ENCODE data around the gene SNRPA. TPM values are rescaled to one million over a fixed set of nuclear protein-coding genes. Genes with fewer than 3 reads are reported as not detected.
"Not testable (repeated sequence)": the region's sequence is repeated elsewhere in the genome, so short reads cannot be mapped to it uniquely, and the experiment has no call there.

The SNRPA gene
- polyA plus RNA-seq, 1 donor: 57.2 TPM

DNA sequence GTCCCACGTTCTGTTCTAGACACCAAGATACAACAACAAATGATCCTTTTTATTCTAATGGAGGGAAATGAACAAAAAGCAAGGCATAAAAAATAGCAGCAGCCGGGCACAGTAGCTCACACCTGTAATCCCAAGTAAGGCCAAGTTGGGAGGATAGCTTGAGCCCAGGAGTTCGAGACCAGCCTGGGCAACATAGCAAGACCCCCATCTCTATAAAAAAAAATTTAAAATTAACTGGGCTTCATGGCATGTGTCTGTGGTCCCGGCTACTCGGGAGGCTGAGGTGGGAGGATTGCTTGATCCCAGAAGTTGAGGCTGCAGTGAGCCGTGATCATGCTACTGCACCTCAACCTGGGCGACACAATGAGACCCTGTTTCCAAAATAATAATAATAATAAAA, 25.4 kb downstream of the SNRPA start:
- DNase-seq (ENCODE audit: low read depth): no peak

DNA sequence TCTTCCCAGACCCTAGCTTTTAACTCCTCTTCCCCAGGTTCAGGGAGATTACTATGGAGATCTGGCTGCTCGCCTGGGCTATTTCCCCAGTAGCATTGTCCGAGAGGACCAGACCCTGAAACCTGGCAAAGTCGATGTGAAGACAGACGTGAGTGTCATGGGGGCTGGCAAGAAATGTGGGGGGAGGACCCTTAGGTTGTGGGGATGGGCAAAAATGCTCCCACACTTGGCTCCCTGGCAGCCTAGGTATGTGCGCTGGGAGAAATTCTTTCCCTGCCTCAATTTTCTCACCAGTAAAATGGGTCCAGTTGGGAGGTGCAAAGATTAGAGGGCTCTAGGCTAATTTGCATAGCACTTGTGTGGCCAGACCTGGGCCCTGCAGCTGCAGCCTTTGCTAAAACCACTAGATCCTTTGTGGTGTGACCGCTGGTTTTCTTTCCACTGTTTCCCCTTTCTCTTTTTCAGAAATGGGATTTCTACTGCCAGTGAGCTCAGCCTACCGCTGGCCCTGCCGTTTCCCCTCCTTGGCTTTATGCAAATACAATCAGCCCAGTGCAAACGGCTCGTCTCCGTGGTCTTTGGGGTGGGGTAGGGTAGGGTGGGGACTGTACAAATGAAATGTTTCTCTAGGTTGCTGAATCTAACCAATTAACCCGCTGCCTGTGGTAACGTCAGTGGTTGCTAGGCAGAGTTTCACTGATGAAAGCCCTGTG, 26.1 kb downstream of the SNRPA start:
- DNase-seq (ENCODE audit: low read depth): peak; percentile 93

DNA sequence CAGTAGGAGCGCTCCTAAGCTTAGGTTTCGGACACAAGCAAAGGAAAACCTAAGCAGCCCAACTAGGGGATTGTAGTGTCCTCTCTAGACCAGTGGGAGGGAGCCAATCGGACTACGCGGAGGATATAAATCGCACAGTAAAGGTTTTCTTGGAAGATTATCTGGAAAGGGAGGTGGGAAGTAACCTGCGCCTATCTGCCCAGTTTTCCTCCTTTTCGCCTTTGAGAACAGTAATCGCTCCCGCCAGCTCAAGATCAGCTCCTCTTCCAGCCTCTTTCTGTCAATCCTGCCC, 26.6 kb downstream of the SNRPA start:
- no peak for DNase-seq (ENCODE audit: low read depth)

DNA sequence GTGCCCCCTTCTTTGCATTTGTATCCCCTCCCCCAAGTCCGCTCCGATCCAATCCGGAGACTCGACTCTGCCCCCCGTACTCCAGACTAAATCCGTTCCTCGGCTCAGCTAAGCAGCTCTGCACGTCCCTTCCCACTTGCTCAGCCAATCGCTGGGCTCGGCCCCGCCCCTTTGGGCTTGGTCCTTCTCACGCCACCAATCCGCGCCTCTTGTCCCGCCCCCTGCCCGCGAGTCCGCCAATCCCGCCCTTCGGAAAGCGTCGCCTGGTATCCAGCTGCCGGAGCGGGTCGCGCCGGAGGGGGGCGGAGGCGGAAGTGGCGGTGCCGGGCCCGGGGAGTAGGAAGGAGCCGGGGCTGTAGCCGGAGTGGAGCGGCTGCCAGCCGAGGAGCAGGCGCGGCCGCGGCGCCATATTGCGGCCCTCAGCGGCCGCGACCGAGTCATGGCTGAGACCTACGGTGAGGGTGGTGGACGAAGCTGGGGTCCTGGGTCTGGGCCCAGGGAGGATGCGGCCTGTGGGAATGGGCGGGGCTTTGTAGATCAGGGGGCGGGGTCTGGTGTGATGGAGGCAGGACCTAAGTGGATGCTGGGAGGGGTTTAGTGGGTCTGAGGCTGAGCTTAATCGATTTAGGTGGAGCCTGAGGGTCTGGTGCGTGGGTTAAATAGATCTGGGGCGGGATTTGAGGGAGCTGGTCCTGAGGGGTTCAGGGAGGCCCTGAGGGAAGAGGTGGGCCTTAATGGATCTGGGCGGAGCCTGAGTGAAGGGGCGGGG, 27.1 kb downstream of the SNRPA start, which contains the start of gene RAB4B:
TSS of gene RAB4B (plus strand) at position 311 of the 769 bp plus-strand sequence. CDS start at position 440, 129 bp downstream.
- peak; percentile 98 for DNase-seq (ENCODE audit: low read depth)

GRCh38 chr19:40778706-40779284, 27.8 kb downstream of the SNRPA start:
- DNase-seq (ENCODE audit: low read depth): no peak

DNA sequence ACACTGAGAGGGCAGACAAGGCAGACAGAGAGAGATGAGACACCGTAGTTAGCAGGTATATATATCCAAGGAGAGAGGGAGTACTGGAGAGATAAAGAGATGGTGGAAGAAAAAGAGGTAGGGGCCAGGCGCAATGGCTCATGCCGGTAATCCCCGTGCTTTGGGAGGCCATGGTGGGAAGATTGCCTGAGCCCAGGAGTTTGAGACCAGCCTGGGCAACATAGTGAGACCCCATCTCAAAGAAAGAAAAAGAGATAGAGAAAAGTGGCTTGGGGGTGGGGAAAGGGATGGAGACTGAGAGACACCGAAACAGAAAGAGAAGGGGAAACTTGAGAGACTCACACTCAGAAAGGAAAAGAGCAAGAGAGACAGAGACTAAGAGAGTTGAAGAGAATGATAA, 29.6 kb downstream of the SNRPA start:
- DNase-seq (ENCODE audit: low read depth): no peak

- DNase-seq (ENCODE audit: low read depth): no peak
These were observed 30.1 kb downstream of the SNRPA start for GRCh38 chr19:40781140-40781539.

DNA sequence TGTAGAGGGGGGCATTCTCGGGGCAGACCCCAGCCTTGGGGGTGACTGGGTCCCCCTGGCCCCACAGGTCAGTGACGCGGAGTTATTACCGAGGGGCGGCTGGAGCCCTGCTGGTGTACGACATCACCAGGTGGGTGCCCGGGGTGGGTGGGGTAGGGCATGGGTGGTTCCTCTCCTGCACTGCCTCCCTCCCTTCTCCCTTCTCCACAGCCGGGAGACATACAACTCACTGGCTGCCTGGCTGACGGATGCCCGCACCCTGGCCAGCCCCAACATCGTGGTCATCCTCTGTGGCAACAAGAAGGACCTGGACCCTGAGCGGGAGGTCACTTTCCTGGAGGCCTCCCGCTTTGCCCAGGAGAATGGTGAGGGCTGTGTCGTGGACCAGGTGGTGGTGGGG, 32.7 kb downstream of the SNRPA start:
- no peak for DNase-seq (ENCODE audit: low read depth)

DNA sequence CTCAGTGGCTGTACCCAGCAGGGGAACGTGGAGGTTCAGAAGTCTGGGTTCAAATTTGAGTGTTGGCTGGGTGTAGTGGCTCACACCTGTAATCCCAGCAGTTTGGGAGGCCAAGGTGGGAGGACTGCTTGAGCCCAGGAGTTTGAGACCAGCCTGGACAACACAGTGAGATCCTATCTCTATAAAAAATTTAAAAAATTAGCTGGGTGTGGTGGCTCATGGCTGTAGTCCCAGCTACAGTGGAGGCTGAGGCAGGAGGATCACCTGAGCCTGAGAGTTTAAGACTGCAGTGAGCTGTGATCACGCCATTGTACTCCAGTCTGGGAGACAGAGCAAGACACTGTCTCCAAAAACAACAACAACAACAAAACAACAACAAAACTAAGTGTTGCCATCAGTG, 33.1 kb downstream of the SNRPA start:
- not testable (repeated sequence) for DNase-seq (ENCODE audit: low read depth)

DNA sequence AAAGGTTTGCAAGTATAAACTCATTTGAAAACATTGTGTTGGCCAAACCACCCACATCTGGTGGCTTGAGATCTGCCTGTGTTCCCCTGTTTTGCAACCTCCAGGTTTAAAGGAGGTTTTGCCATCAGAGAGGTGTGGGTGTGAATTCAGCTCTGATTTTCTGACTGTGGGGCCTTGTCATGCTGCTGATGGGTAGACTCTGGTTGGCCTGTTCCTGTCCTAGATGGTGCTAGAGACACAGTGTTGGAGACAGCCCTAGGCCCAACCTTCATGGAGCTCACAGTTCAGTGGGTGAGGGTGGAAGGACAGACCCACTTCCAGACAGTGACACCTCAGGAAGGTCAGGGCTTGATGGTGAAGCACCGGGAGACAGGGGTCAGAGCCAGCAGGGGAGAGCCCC, 34.5 kb downstream of the SNRPA start:
- DNase-seq (ENCODE audit: low read depth): no peak

DNA sequence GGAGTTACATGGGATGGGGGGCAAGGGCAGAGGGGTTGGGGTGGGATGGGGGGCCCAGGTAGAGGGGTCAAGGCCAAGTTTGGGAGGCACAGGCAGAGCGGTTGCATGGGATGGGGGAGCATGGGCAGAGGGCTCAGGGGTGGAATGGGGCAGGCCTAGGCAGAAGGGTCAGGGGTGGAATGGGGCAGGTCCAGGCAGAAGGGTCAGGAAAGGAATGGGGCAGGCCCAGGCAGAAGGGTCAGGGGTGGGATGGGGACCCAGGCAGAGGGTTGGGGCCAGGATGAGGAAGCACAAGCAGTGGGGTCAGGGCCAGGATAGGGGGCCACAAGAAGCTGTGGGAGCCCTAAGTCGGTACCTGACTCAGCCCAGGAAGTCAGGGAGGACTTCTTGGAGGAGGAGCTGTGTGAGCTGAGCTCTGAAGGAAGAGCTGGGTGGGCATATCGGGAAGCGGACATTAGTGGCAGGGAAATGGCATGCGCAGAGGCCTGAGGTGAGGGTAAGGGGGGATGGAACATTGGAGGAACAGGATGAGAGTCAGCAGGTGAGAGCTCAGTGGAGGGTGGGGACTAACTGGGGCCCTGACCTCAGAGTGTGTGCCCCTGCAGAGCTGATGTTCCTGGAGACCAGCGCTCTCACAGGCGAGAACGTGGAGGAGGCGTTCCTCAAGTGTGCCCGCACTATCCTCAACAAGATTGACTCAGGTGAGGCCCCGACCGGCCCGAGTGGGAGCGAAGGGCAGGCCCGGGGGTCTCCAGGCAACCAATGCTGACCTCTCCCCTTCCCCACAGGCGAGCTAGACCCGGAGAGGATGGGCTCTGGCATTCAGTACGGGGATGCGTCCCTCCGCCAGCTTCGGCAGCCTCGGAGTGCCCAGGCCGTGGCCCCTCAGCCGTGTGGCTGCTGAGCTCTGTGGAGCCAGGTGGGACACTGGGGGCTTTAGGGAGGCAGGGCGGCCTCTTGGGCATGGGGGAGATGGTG, 35.3 kb downstream of the SNRPA start:
- no peak for DNase-seq (ENCODE audit: low read depth)

- DNase-seq (ENCODE audit: low read depth): no peak
These were observed 40.3 kb downstream of the SNRPA start for GRCh38 chr19:40791349-40791748.

GRCh38 chr19:40791996-40792395, 41.0 kb downstream of the SNRPA start:
- DNase-seq (ENCODE audit: low read depth): no peak

GRCh38 chr19:40797166-40797962, 46.4 kb downstream of the SNRPA start:
- DNase-seq (ENCODE audit: low read depth): no peak

GRCh38 chr19:40797963-40798682, 47.1 kb downstream of the SNRPA start:
- no peak for DNase-seq (ENCODE audit: low read depth)

GRCh38 chr19:40798683-40799557, 47.9 kb downstream of the SNRPA start, which contains the start of gene EGLN2:
EGLN2 (plus strand) TSS chr19:40799191; CDS start chr19:40800573, 1,382 bp downstream.
- peak; percentile 95 for DNase-seq (ENCODE audit: low read depth)

DNA sequence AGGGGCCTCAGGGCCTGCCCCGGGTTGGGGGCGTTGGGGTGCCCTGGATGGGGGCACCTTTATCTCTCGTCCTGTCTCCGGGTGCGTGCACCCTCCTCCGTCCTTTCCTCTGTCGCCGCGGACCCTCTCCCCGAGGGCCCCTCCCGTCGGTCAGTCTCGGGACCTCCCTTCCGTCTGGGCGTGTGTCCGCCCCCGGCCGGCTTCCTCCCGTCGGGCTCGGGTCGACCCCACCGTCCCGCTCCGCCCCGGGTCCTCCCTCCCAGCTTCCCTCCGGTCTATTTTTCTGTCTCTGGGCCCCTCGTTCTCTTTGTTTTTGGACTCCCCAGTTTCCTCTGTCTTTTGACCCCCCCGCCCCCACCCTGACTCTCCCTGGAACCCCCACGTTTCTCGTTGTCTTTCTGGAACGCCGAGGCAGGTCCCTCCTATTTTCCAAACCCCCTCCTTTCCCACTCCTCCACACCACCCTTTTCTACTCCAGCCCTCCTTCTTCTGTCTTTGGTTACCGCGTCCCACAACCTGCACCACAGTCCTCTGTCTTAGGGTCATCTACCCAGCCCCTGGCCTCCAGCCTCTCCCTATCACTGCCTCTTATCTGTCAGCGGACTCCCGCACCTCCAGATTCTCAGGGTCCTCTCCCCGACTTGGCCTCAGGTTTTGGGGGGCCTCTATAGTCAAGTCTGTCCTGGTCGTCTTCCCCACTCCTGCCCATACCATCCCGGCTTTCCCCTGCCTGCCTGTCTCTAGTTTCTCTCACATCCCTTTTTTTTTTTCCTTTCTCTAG, 48.7 kb downstream of the SNRPA start:
- no peak for DNase-seq (ENCODE audit: low read depth)

- no peak for DNase-seq (ENCODE audit: low read depth)
These were observed 49.5 kb downstream of the SNRPA start for GRCh38 chr19:40800339-40800996.
